T-helper 22 cell (primary cell): ENCODE results near the gene BMPR1A.

Source experiments
- DNase-seq: peaks from one replicate; pipeline ENCODE4 v3.0.0-alpha.2; 2020; ENCODE audit warnings: low read depth

BMPR1A gene

GRCh38 chr10:86956848-86957448 is 200.5 kb downstream of the BMPR1A start:
- DNase-seq, result no peak

DNA sequence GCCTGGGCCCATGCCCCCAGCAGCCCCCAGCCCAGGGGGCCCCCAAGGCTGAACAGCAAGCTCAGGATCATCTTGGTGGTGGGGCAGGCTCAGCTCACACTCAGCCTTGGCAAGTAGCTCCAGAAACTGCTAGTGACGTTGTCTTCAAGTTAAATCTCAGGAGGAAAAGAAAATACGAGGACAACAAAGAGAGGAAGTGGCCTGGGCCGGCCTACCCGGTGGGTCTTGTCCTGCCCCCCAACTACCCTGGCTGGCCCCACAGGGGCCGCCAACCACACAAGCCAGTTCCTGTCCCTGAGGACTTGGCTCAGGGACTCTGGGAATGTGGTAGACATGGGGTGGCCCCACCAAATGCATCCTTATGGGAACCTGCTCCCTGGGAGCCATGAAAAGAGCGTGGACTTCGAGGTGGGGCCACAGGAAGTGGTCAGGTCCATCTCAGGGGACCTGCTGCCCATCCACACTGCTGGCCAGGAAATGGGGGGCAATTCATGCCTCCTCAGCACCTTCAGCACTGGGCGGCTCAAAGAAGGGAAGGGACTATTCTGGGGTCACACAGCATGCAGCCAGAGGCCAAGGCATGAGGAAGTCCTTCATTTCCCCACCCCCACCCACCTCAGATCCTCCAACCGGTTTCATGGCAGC is 201.2 kb downstream of the BMPR1A start, which contains the start of gene MMRN2:
MMRN2 (minus strand) TSS at position 145 of the 645 bp plus-strand sequence; CDS start at position 71, 74 bp downstream.
- no peak for DNase-seq

GRCh38 chr10:86958116-86958900 is 201.9 kb downstream of the BMPR1A start, which contains the start of gene SNCG:
SNCG (plus strand) TSS chr10:86958599; CDS start chr10:86958698, 99 bp downstream.
- DNase-seq, result no peak

DNA sequence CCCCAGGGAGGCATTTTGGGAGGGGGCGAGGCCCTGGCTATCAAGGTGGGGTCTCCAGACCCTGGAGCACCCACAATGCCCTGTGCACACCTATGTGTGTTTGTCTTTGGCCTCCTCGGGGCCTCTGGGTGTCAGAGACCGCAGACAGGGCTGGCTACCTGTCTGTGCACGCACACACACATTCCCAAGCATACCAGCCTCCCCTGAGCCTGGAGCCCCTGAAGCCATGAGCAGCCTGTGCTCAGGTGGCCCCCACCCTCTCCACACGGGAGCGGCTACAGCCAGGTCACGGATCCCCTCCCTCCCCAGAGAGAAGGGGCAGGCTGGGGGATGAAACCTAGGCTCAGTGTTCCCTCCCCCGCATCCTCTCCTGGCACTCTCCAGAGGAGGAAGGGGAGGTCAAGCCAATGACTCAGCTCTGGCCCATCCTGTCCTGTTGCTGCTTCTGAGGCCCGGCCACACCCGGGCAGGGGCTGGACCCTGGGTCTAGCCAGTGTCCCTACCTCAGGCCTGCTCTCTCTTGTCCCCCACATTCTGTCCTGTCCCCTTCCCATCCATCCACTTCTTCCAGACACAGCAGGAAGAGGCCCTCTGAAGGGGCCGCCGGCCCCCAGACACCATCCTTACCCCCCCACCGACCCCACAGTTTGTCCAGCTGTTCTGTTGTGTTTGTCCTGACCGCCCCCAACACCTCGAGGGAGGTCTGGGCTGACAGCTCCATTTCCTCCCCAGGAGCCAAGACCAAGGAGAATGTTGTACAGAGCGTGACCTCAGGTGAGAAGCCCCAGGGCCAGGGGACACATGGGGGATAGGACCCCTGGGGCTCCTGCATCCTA is 202.7 kb downstream of the BMPR1A start:
- DNase-seq, result no peak

- DNase-seq, result no peak
These were observed 203.3 kb downstream of the BMPR1A start for GRCh38 chr10:86959737-86960002.

DNA sequence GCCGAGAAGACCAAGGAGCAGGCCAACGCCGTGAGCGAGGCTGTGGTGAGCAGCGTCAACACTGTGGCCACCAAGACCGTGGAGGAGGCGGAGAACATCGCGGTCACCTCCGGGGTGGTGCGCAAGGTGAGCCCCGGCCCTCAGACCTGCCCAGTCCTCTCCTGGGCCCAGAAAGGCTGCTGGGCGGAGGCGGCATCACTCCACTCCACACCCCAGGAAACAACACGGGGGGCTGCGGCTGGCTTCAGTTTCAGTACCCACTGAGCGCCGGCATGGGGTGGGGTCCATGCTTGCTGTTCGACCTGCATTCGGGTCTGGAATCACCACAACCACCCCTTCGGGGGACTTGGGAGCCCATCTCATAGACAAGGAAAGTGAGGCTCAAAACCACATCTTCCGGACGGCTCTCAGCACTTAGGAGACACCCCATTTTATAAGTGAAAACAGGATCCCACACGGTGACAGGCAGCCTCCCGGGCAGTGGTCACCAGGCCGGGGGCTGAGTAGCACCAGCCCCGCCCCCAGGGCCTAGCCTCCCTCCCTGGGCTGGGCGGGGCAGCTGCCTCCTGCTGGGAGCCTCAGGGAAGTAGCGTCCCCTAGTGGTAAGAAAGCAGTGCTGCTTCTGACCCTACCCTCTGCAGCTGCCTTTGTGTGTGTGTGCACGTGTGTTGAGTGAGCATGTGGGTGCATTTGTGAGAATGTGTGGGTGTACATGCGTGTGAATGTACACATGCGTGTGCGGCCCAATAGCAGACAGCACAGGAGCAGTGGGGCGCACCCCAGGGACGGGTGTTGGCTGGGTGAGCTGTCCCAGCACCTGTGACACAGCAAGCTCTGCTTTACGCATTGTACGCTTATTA is 203.8 kb downstream of the BMPR1A start:
- no peak for DNase-seq

DNA sequence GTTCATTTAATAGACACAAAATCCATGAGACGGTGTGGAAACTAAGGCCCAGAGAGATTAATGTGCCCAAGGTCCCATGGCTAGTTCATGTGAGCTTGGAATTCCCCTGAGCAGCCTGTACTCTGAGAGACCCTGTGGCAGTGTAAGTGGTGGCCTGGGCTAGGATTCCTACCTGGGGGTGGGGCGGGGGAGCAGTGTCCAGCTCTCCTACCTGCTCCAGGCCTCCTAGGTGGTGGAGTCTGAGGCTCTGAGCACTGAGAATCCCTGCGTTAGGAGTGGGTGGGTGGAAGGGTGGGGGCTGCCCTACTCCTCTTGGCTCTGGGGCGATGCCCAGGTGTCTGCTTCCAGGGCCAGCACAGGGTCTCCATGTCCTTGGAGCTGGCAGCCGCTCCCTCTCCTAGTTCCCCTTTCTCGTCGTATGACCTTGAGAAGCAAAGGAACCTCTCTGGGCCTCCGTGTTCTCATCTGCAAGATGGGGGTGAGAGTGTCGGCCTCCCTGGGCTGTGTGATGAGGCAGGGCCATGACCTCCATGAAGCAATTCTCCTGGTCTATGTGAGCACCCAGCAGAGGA is 204.5 kb downstream of the BMPR1A start:
- DNase-seq, result no peak

DNA sequence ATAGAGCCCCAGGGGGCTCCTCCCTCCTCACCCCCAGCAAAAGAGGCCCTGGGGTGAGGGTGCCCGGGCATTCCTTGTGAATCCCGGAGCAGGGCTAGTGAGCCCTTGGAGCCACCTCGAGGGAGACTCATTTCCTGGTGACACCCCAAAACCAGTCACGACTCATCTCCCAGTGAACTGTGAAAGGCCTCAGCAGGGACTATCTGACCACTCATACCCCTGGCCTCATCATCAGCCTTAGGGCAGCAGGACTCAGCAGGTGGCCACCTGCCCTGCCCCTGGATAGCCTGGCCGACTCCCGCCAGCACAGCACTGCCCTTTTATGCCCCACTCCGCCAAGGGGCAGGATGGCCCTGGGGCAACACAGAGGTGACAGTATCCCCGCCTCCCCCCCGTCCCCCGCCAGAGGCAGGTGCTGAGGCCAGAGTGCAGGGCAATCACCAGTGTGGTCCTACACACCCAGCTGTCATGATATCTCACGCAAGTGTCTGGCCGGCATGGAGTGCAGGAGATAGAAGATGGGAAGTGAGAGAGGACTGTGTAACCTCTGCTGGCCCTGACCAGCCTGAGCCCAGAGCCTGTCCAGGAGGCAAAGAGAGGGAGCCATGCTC is 205.2 kb downstream of the BMPR1A start:
- no peak for DNase-seq

- no peak for DNase-seq
These were observed 205.9 kb downstream of the BMPR1A start for GRCh38 chr10:86962136-86962980.

DNA sequence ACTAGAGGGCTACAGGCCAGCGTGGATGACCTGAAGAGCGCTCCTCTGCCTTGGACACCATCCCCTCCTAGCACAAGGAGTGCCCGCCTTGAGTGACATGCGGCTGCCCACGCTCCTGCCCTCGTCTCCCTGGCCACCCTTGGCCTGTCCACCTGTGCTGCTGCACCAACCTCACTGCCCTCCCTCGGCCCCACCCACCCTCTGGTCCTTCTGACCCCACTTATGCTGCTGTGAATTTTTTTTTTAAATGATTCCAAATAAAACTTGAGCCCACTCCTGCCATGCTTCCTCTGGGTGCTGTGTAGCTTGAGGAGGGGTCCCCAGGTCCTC is 206.5 kb downstream of the BMPR1A start:
- DNase-seq, result no peak

DNA sequence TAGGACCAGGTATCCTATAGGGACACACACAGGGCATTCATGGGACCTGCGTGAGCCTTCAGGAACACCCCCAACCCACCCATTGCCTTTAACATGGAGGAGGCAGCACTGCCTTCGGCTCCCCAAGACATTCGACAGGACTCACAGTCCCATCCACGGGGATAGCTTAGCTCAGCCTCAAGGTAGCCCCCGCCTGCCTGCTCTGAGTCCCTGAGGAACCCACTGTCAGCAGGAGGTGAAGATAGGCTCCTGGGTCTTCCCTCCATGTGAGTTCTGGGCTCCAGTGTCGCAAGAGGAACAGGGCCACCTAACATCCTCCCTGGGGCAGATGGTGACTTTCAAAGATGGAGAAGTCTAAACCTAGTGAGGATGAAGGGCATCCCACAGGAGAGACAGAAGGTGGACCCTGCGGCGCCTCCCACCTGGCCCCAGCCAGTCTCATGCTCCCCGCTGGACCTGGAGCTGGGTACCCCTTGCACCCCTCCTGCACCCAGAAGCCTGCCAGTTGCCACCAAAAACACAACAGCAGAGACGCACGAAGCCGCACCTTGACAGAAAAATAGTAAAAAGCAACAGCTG is 207.0 kb downstream of the BMPR1A start:
- DNase-seq, result no peak

- no peak for DNase-seq
These were observed 207.8 kb downstream of the BMPR1A start for GRCh38 chr10:86964061-86964846.

DNA sequence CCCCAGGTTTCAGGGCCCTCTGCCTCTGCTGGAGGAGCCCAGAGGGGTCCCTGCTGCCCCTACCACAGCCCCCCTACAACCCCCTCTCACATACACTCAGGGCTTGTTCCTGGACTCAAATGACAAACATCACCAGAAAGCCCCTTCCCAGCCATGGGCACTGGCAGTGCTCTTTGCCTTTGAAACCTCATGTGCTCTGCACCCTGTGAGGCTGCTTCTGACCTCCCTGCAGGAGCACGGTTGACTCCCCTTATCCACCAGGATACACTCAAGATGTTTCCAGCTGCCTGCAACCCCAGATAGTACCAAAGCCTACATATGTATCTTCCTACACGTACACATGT is 208.4 kb downstream of the BMPR1A start:
- DNase-seq, result no peak

DNA sequence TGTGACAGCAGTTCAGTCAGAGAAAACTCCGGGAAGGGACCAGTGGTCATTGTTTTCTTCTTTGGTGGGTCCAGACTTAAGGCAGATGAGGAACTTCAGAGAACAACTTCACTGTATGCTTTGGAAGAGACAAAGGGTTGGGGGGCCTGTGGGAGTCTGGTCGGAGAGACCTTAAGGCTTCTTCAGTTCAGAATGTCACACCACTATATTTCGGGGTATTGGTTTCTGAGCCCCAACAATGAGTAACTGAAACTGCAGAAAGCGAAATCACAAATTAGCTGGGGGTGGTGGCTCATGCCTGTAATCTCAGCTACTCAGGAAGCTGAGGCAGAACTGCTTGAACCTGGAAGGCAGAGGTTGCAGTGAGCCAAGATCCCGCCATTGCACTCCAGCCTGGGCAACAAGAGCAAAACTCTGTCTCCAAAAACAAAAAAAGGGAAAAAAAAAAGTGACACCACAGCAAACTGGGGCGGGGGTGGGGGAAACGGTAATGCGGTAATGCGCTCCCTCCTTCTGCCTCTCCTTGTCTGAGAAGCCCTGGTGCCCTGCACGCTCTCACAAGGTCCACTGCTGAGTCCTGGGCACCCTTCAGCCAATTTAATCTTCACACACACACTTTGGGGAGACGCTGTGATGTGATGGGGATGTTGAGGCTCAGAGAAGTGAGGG is 209.7 kb downstream of the BMPR1A start:
- no peak for DNase-seq

GRCh38 chr10:86967481-86967941 is 211.1 kb downstream of the BMPR1A start:
- no peak for DNase-seq

DNA sequence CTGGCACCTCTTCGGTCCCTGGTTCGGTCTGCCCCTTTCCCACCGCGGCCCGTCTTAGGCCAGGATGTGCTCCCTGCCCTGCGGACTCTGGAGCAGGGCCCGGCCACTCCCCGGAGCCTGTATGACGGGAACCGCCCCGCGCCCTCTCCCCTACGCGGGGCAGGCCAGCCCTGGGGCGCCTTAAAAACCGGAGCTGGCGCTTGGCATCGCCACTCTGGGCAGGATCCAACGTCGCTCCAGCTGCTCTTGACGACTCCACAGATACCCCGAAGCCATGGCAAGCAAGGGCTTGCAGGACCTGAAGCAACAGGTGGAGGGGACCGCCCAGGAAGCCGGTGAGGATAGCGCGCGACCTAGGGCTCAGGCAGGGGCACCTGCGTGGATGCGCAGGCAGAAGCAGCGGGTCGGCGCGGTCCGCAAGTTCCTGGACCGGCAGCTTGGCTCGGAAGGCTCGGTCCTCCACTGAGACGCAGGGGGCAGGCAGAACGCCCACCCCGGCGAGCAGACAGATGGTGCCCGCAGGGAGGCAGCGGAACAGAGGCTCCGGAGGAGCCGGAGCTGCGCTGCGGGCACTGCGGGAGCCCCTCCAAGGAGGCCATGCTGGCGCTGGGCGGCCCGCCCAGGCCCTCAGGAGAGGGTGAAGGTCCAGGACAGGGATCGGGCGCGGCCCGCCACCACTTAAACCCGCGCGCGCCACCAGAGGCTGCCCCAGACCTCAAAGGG is 212.0 kb downstream of the BMPR1A start, which contains the start of gene ADIRF:
ADIRF (plus strand) TSS at position 212 of the 723 bp plus-strand sequence; CDS start at position 275, 63 bp downstream.
- DNase-seq, result no peak

GRCh38 chr10:86968994-86969355 is 212.6 kb downstream of the BMPR1A start:
- DNase-seq, result no peak
